GM21717 (cell line): ENCODE results near the gene SETD3.

Source experiments
- ATAC-seq: cut with Tn5 transposase; IDR thresholded peaks from one replicate; pipeline ENCODE4 v1.9.1; 2021; ENCODE audit warnings: mild to moderate bottlenecking, moderate library complexity; ENCODE audit not compliant: unreplicated experiment

SETD3 gene

DNA sequence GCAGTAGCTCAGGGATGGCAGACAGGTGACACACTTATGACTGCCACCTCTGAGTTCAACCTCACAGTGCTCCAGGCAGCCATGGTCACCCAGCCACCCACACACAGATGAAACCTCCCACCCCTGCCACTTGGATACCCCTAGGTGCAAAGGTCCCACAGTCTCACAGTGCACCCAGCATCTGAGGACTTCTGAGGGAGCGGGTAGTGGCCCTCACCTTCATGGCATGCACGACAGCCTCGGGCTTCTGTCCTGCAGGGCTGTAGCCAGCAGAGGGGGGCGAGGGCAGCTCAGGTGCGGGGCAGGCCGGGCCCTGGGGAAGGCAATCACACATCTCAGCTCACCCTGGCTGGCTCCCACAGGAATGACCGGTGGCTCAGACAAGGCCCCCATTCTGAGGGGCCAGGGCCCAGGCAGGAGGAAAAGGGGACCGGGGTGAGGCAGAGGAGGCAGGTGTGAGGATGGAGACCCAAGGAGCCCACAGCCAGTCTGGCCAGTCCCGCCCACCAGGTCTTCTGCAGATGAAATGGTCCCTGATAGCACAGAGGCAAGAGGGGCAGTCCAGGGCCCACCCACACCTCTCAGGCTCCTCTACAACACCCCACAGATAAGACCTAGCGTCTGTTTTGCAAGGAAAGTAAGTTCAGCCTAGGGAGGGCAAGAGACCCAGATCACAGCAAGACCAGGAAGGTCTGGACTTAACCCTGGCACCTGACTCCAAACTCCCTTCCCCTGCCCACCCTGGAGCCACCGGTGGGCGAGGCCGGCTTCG is 36.4 kb upstream of the SETD3 start:
- ATAC-seq: no peak

DNA sequence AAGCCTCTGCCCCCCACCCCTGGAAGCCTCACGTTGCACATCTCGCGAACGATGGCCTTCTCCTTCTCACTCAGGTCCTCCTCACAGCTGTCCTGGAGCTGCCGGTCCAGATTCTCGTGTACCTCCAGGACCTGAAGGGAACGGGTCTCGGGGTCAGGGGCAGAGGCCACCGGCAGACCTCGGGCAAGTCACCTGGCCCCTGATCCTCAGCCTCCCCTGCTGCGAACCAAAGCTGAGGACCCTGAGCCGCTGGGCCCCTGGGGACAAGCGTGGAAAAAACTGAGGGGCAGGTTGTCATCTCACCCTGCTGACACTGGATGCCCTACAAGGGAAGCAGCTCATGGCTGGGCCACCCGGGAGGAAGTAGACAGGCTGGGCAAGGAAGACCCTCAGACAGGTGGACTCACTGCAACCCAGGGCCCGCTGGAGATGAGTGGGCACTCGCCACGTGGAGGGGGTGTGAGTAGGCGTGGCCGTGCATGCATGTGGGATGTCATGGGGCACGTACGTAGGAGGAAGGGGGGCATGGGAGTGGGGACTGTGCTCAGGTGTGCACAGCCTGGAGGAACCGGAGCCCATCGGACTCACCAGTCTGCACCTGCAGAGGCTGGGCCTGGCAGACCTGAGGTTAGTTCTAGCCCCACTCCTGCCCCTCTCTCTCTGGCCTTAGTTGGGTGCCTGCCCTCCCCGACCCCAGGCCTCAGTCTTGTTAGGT is 35.7 kb upstream of the SETD3 start:
- ATAC-seq: no peak

DNA sequence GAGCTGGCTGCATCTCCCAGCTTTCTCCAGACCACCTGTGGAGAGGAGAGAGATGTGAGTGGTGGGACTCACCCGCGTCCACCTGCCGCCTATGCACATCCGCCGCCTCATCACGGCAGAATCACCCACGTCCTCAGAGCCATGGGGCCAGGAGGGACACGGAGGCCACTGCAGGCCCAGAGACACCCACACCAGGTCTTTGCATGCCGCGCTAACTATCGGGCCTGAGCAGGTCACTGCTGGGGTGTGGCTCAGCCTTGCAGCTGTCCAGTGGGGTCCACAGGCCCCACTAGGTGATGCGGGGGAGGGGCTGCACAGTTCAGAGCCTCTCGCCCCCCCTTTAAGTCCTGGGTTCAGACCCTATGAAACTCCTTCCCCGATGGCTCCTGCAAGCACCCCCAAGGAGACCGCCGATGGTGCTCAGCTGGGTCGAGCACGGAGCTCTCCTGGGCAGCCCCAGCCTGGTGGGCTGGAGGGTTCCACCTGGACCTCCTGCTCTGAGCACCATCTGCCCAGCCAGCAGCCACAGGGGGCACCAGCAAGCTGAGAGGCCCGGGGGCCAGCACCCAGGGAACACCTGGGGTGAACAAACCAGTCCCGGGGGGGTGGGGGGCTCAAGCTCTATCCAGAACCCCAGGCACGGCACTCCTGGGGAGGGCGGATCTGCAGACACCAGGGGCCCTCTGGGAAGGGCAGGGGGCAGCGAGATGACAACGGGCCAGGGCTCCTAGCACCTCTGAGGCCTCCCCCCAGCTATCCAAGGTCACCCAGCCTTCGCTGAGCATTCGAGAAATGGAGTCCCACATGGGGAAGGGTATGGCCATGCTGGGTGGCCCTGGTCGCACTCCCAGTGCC is 34.9 kb upstream of the SETD3 start:
- no peak for ATAC-seq

DNA sequence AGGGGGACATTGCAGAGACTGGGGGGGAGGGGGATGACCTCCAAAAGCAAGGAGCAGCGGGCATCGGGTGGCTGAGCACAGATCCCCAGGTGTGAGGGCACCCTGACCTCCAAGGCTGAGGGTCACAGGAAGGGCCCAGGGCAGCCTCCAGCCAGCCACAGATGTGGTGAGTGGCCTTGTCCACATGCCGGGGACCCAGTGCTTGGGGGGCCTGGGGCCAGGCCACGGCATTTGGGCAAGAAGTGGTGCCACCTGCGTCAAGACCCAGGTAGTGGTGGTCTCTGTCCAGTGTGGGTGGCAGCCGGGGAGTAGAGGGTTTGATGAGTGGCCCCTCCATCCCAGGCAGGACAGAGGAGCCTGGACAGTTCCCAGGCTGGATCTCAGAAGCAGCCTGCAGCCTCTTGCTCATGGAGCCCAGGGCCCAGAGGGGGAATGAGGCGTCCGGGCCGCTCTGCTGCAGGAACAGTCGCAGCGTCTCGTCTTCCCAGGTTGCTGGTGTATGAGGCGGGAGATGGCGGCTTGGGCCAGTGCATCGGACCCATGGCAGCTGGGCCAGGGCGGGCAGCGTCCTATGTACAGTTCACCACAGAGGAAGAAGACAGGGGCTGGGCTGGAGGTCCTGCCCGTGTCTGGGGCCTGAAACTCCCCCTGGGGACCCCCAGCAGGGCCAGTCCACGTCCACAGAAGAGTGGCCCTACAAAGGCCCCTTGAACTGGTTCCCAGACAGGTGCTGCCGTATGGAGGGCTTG is 34.1 kb upstream of the SETD3 start:
- no peak for ATAC-seq

DNA sequence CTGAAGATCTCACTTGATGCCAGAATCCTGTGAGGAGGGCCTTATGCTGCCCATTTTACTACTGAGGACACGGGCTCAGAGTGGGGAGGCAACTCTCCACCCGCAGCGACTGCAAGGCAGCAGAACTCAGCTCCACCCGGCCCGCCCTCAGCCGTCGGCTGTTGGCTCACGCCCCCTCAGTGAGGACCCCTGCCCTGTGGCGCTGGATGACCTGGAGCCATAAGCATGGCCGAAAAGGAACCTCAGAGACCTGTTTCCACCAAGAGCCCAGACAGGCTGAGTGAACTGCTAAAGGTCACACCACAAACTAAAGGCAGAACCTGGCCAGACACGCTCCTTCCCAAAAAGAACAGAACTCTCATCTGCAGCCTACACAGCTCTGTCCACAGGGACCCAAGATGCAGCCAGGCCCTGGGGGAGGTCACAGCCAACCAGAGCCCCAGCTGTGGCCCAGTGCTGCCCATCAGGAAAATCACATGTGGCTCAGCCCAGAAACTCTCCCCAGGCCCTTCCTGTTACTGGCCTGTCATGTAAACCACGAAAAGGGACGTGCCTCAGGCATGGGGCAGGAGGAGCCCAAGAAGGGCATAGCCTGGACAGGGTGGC is 33.4 kb upstream of the SETD3 start:
- ATAC-seq: no peak

DNA sequence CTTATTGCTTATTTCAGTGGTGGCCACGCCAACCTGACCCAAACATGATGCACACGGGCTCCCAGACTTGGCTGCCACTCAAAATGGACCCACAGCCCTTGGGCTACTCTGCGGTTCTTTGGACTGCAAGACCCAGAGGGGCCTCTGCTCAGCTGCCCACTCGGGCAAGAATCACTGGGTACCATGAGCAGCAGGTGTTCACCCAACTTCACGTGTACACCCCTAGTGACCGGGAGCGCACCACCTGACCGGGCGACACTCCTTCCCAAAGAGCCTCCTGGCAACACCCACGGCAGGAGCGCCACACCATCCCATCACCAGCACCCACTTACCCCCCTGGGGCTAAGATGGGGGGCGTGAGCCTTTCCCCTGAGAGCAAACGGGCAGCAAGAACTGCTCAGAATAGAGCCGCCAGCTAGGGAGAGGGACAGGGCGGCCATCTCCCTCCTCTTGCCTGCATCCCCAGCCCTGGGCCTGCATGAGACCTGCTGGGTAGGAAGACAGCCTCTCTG is 32.6 kb upstream of the SETD3 start:
- ATAC-seq: no peak

DNA sequence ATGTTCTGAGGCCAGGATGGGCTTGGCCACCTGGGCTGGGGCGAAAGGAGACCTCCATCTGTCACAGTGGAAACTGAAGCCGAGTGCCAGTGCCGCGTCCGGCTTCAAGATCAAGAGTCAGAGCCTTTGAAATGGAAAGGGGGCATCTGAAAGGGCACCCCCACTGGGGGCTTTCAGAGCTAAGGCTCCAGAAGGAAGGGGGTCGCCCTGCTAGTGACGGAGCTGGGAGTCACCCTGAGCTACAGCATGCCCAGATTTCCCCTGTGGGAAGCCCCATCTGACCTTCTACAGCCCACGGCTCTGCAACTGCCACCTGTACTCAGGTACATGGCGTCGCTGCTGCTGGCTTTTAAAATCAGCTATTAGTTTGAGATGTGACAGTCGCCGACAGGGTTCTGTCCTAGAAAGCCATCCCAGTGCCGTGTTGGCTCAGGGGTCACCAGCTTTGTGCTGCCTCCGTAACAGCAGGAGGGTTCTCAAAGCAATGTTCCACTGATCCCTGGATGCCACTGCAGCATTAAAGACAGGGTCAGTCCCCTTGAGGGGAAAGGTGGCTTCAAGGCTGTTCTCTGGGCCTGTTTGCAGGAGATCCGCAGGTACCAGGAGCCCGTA is 32.0 kb upstream of the SETD3 start:
- no peak for ATAC-seq

DNA sequence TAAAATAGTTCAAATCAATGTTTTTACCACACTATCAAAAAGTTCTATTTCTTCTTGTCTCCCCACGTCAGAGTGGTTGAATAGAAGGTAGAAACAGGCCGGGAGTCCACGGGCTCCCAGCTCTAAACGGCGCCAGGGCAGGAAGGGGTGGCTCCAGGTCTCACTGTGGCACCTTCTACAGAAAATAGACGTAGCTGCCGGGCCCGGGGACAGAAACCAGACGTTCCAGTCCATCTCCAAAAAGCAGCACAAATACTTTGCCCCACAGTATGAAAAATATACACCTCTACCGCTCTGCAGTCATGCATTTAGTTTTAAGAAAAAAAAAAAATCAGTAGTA is 31.4 kb upstream of the SETD3 start:
- ATAC-seq: no peak

DNA sequence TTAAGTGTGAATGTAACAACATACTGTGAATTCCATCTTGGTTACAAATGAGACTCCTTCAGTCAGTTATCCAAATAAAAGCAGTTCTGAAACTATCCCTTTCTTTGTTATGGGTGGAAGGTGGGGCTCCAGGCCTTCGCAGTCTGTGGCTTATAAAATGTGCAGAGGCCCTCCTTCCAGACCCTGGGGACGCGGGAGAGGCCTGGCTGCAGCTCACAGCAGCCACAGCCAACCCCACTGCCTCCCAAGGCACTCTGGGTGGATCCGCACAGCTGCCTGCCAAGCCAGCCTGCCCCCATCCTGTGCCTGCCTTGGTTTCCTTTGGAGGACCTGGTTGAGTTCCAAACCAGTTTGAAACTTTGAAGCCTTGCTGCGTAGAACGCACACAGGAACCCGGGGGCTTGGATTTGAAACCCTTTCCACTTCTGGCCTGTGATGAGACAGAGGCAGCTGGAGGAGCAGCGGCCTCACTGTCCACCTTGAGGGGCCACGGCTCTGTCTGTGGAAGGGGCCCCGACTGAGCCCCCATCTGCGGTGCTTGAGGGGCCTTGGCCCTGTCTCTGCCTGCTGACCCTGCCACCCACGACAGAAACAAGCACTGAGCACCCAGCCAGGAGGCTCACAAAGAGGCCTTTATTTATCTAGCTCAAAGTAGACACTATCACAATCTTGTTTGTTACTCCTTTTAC is 30.9 kb upstream of the SETD3 start:
- ATAC-seq: no peak

DNA sequence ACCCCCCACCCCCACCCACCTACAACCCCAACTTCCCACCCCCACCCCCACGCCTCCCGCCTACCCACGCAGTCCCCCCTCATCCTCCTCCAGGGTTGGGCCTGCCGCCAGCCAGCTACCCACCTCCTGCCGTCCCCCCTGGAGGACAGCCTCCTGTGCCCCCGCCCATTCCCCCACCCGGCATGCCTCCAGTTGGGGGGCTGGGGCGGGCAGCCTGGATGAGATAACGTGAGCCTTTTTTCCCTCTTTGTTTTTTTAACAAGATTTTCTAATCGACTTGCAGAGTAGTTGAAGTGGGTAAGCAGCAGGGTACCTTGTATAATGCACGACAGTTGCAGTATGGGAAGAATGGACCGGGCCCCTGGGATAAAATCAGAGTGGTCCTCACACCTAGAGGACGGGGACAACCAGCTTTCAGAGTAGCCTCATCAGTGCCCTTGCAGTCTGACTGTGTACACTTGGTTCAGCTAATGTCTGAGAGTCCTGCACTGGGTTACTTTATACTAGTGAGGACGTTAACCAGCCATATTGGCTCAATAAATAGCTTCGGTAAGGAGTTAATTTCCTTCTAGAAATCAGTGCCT is 30.0 kb upstream of the SETD3 start:
- no peak for ATAC-seq

DNA sequence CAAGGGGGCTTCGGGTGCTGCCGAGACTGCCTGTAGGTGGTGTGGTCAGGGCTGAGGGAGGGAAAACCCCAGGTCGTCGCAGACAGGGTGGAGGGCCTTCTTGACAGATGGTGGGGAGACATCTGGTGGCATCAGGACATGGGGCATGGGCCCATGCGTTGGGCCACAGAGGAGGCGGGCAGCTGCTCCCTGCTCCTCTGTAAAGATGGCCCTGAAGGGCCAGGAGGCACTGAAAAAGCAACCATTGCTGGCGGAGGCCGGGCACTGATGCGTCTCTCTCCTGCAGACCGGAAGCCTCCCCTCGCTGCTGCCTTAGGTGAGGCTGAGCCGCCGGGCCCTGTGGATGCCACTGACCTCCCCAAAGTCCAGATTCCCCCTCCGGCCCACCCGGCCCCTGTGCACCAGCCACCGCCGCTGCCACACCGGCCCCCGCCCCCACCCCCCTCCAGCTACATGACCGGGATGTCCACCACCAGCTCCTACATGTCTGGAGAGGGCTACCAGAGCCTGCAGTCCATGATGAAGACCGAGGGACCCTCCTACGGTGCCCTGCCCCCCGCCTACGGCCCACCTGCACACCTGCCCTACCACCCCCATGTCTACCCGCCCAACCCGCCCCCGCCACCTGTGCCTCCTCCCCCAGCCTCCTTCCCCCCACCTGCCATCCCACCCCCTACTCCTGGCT is 29.4 kb upstream of the SETD3 start:
- ATAC-seq: no peak

DNA sequence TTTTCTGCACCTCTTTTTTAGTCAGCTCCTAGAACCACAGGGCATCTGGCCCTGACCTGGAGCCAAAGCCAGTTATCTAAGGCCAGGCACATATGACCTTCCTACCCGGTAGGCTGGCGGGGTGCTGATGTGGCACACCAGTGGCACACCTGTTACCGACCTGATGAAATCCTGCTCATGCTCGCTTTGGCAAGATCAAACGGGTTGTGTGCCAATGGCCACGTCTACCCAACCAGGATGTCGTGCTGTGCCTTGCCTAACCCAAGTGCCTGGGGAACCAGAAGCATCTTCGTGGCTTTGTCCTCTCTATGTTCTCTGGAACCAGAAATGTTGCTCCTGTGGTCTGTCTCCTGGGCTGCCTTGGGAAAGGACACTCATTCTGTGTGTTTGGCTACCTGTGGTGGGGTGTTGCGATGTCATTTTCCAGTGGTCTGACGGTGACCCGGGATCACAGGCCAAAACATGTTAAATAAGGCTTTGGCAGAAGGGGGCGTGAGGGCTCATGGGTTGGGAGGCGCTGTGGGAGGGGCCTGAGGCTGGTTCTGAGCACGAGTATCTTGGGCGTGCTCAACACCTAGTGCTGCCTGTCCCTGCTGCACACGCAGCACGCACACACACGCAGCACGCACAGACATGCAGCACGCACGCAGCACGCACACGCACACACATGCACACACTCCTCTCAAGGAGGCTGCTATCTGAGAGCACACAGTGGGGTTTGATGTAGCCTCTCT is 28.4 kb upstream of the SETD3 start:
- no peak for ATAC-seq

DNA sequence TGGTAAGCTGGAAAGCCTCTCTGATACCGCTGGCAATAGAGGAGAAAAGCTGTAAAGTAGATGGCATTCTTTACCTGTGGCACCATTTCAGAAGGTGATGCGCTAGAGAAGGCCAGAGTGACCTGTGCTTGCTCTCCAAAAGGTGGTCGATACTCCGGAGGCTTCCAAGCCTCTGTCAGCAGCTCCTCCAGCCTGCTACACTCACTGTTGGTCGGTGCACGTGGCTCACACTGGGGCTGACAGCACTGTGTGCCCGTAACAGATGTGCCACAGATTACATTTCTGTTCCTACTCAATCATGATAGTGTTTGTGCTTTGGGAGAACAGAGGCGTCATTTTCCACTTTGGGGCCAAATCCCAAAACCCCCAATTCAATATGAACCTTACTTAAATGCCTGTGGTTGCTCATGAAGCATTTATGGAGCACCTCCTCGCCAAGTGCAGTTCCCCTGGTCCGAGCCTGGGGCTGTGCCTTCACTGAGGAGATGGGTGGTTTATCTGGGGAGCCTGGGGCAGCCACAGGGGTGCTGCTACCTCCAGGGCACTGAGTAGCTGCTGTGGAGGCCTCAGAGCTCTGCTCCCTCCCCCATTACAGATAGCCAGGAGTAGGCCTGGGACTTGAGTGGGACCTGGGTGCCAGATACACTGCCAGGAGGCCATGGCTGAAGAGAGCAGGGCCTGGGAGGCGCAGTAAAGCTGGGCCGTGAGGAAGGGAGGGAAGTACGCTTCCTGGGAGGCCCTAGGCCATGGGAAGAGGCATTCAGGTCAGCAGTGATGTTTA is 27.4 kb upstream of the SETD3 start:
- no peak for ATAC-seq

DNA sequence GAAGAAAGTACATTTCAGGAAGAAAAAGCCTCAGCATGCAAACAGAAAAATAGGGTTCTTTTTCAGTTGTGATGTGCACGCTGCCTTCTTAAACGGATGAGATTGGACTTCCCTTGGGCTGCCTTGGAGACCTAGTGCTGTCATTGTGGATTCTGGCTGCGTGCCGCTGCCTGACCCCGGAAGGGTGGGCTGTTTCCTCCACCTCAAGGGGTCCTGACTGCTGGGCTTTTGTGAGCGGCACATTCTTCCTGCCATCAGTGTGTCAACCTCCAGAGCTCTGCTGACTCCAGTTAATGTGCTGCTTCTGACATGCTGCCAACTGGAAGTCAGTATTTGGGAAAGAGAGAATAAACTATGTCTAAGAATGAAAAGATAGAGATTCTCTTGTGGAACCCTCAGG is 25.6 kb upstream of the SETD3 start:
- no peak for ATAC-seq

DNA sequence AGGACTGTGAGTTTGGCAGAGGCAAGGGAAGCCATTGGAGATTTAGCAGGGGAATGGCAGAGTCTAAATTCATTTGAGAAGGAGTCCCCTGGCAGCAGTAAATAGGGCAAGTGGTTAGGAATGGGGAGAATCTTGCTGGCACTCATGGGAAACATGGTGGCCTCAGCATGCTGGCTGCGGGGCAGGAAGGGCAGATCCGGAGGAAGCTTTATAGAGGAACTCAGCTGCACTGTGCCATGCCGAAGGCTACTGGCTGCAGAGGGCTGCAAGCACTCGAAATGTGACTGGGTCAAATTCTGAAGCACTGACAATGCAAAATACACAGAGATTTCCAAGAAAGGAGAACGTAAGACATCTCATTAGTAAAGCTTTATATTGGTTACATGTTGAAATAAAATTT is 24.4 kb upstream of the SETD3 start:
- no peak for ATAC-seq

DNA sequence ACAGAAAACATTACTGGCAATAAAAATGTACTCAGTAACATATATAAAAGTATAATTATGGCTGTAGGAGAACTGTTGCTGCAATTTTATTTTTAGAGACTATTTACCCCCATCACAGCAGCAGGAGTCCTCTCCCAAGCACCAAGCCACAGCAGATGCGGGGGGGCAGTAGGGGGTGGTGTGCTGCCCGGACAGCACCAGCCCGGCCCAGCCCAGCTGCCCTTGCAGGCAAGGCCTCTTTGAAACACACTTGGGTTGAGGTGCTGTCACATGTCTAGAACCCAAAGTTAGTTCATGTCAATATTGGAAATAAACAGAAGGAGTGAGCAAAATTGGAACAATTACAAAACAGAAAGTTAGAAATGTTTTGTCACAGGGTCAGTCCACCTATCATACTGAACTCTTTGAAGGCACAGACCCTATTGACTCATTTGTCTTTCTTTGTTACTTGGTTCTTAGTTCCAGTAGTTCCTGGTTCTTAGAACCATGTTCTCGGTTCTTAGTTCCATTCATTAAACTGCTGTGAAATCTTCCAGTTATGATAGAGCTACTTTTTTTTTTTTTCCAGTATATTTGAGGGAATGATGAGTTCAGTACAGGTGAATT is 23.3 kb upstream of the SETD3 start:
- no peak for ATAC-seq

DNA sequence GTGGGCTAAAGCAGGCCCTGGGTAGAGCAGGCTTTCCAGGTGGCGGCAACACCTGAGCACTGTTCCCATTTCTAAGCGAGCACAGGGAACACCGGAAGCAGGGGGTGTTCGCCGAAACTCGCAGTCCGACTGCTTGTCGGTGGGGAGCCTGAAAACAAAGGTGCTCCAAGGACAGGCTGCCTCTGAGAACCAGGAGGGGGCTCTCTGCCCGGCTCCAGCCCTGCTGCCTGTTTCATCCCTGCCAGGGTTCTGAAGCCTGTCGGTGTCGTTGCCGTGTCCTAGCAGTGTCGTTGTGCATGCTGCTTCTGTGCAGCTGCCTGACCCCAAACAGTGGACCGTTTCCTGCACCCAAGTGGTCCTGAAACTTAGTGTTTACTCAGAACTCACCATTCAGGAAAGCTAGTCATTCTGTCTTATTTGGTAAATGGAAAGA is 22.3 kb upstream of the SETD3 start:
- ATAC-seq: no peak
